Keratinocyte (primary cell): ENCODE data around the gene LIPJ. TPM values are rescaled to one million over a fixed set of nuclear protein-coding genes. Genes with fewer than 3 reads are reported as not detected.

ENCODE experiments used
- DNase-seq: peaks from one replicate; pipeline ENCODE4 v3.0.0-alpha.2; 2011; ENCODE audit warnings: low read depth, missing footprints, low spot score
- FAIRE-seq: peaks from 2 replicates; lab custom pipeline; 2011; peaks lifted over from hg19 to GRCh38; lab: Jason Lieb, UNC
- H2AFZ ChIP-seq: 2 replicates; pipeline ENCODE4 v1.6.0; 2012; ENCODE audit warnings: low read length, control low read depth, inconsistent platforms; ENCODE audit not compliant: control insufficient read depth
- H3K27ac ChIP-seq: 2 replicates; pipeline ENCODE4 v1.5.1; 2011; ENCODE audit warnings: low read length; ENCODE audit not compliant: control insufficient read depth, insufficient read depth
- H3K27me3 ChIP-seq: 3 replicates; pipeline ENCODE4 v1.6.0; 2011; ENCODE audit warnings: low read length; ENCODE audit not compliant: control insufficient read depth, insufficient read depth; ENCODE audit errors: extremely low read depth
- H3K36me3 ChIP-seq, 2 experiments: 2 replicates in 1 of 2; 3 replicates in 1 of 2; pipeline ENCODE4 v1.5.1; 2011; ENCODE audit warnings: low read length in 2 of 2, mild to moderate bottlenecking in 1 of 2; ENCODE audit not compliant: control insufficient read depth in 2 of 2, insufficient read depth in 2 of 2; ENCODE audit errors: extremely low read depth in 1 of 2
- H3K4me1 ChIP-seq: 3 replicates; pipeline ENCODE4 v1.5.1; 2011; ENCODE audit warnings: low read length; ENCODE audit not compliant: control insufficient read depth, insufficient read depth; ENCODE audit errors: extremely low read depth
- H3K4me2 ChIP-seq: 3 replicates; pipeline ENCODE4 v1.6.0; 2011; ENCODE audit warnings: low read depth, low read length; ENCODE audit not compliant: control insufficient read depth, insufficient read depth; ENCODE audit errors: extremely low read depth
- H3K4me3 ChIP-seq, 3 experiments: fragments of 200-600 bp in 1 of 3; sonication (generic) in 1 of 3; 2 replicates in 2 of 3; 3 replicates in 1 of 3; pipeline ENCODE4 v1.5.1; 2011 to 2016; ENCODE audit warnings: low read length in 3 of 3, mild to moderate bottlenecking in 3 of 3, control low read depth in 2 of 3, inconsistent platforms in 1 of 3, low read depth in 1 of 3, mixed read lengths in 1 of 3, mixed run types in 1 of 3, moderate library complexity in 1 of 3; ENCODE audit not compliant: control insufficient read depth in 2 of 3, insufficient read depth in 2 of 3; ENCODE audit errors: extremely low read depth in 1 of 3
- H3K79me2 ChIP-seq: 2 replicates; pipeline ENCODE4 v1.6.0; 2012; ENCODE audit warnings: low read length; ENCODE audit not compliant: control insufficient read depth, insufficient read depth
- H3K9ac ChIP-seq: 3 replicates; pipeline ENCODE4 v1.6.0; 2011; ENCODE audit warnings: low read length; ENCODE audit not compliant: control insufficient read depth, insufficient read depth; ENCODE audit errors: extremely low read depth
- H3K9me1 ChIP-seq: 3 replicates; pipeline ENCODE4 v1.6.0; 2011; ENCODE audit warnings: low read length; ENCODE audit not compliant: control insufficient read depth, insufficient read depth; ENCODE audit errors: extremely low read depth
- H3K9me3 ChIP-seq: 2 replicates; pipeline ENCODE4 v1.5.1; 2012; ENCODE audit warnings: low read depth, low read length; ENCODE audit not compliant: control insufficient read depth
- H4K20me1 ChIP-seq: 3 replicates; pipeline ENCODE4 v1.6.0; 2011; ENCODE audit warnings: low read length; ENCODE audit not compliant: control insufficient read depth, insufficient read depth; ENCODE audit errors: extremely low read depth
- CTCF ChIP-seq, 3 experiments: IDR thresholded peaks in 1 of 3; conservative IDR thresholded peaks in 1 of 3; optimal IDR thresholded peaks in 1 of 3; 2 replicates in 2 of 3; 3 replicates in 1 of 3; pipeline versions ENCODE3 to v1.5.1; 2011; ENCODE audit warnings: low read length in 3 of 3, mild to moderate bottlenecking in 3 of 3, moderate library complexity in 2 of 3, control low read depth in 1 of 3, inconsistent platforms in 1 of 3; ENCODE audit not compliant: insufficient read depth in 2 of 3; ENCODE audit errors: extremely low read depth in 1 of 3
- EZH2 ChIP-seq: IDR thresholded peaks from one replicate; pipeline ENCODE4 v1.6.1; 2012; ENCODE audit warnings: inconsistent platforms, mild to moderate bottlenecking, low read length, moderate library complexity
- dilution Hi-C: fragments of 300-500 bp; cut with MboI; formaldehyde crosslinking; loops from one replicate; pipeline ENCODE4 v1.7.0; 2020; ENCODE audit warnings: low sequenced_read_pairs; ENCODE audit not compliant: extremely low pct_ligation_motif_present
- polyA plus RNA-seq, 5 experiments: library from polyadenylated mRNA; depleted of rRNA in 3 of 5; stranded (reverse) in 3 of 5; stranded (forward) in 1 of 5; unstranded in 1 of 5; fragments of >200 nt; gene quantifications; 1 replicate in 1 of 5; 2 replicates in 3 of 5; 3 replicates in 1 of 5; pipeline versions ENCODE4 v1.2.1 to v1.2.3, GENCODE V29; 2011 to 2012; ENCODE audit warnings: missing spikeins in 2 of 5, low read depth in 1 of 5, low replicate concordance in 1 of 5

LIPJ gene
- polyA plus RNA-seq, 1 donor (not counting 4 experiments of a cell fraction or from before 2014, with no cell fraction given): 0.03 TPM

- dilution Hi-C loops: no loop called here
- Histone ChIP-seq H3K36me3 (no peaks in the 10 kb centered on the region), H3K9me1 (no peaks in the 10 kb centered on the region), H2AFZ (no peak overlapping the region), H3K9ac (no peak overlapping the region), H3K4me2 (no peak overlapping the region), H3K27me3 (no peaks in the 10 kb centered on the region), H4K20me1 (no peaks in the 10 kb centered on the region), H3K4me3 (no peak overlapping the region), H3K4me1 (no peaks in the 10 kb centered on the region), H3K9me3 (no peaks in the 10 kb centered on the region), H3K27ac (no peak overlapping the region), H3K79me2 (no peaks in the 10 kb centered on the region)
- TF ChIP-seq EZH2: no peak
- no peak for TF ChIP-seq CTCF (optimal IDR thresholded peaks at IDR 0.05 in 1 of 3, IDR thresholded peaks at IDR 0.05 in 1 of 3, conservative IDR thresholded peaks at IDR 0.05 in 1 of 3; ENCODE audit: extremely low read depth in 1 of 3, insufficient read depth in 2 of 3, low read length in 3 of 3)
- DNase-seq (no peak), FAIRE-seq (no peak)
Measured at GRCh38 chr10:88624840-88625239, 38.3 kb downstream of the LIPJ start.

DNA sequence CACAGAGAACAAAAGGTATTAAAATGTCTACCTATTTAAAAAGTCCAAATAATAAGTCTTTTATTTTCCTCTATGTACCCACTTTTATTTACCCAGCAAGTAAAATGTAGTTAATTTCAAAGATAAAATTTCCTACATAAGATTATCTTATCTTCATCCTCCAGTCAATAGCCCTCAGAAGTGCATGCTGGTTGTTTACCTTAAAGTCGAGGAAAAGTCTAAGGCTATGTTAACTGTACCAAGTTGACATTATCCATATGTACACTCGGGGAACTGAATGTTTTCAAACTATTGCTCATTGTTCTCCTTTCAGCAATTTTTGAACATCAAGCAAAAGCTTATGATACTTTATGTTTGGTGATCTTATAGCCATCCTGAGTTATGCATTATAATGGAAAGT, 53.6 kb downstream of the LIPJ start:
- H3K9ac ChIP-seq: no peak overlapping the region
- no peak for FAIRE-seq
- no peaks in the 10 kb centered on the region for H3K9me1 ChIP-seq
- H3K4me2 ChIP-seq: no peak overlapping the region
- TF ChIP-seq CTCF (optimal IDR thresholded peaks at IDR 0.05 in 1 of 3, IDR thresholded peaks at IDR 0.05 in 1 of 3, conservative IDR thresholded peaks at IDR 0.05 in 1 of 3; ENCODE audit: extremely low read depth in 1 of 3, insufficient read depth in 2 of 3, low read length in 3 of 3): no peak
- TF ChIP-seq EZH2: no peak
- DNase-seq: no peak
- H3K4me1 ChIP-seq: peaks cover 5% of the 10 kb centered on the region
- no peak overlapping the region for H3K4me3 ChIP-seq
- dilution Hi-C loops: no loop called here
- no peaks in the 10 kb centered on the region for H3K79me2 ChIP-seq
- H3K27ac ChIP-seq: no peak overlapping the region
- H3K9me3 ChIP-seq: no peaks in the 10 kb centered on the region
- no peaks in the 10 kb centered on the region for H3K36me3 ChIP-seq
- no peak overlapping the region for H2AFZ ChIP-seq
- no peaks in the 10 kb centered on the region for H3K27me3 ChIP-seq
- no peaks in the 10 kb centered on the region for H4K20me1 ChIP-seq
